Measurements from ENCODE around the gene VASP. TPM values are rescaled to one million over a fixed set of nuclear protein-coding genes. Genes with fewer than 3 reads are reported as not detected.
"Not testable (repeated sequence)": the region's sequence is repeated elsewhere in the genome, so short reads cannot be mapped to it uniquely, and the experiment has no call there.

The VASP gene
- total RNA-seq, 2 donors from 2014 or later, result 236 to 261 TPM

DNA sequence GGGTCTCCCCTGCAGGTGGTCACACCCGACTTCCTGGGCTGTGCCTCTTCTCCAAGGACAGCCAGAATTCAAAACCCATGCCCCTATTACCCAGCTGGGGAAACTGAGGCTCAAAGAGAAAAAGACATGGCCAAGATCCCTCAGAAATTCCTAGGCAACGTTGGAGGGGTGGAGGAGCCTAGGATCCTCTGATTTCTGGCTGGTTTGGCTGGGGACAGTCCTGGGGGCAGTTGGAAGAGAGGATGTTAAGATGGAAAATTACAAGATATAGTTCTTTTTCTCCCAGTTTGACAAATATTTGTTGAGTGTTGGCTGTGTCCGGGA, 2.4 kb downstream of the VASP start:
- intact Hi-C loops (cut with DNase I), result no loop called here
- peak overlapping the region; percentile 98 for H3K27ac ChIP-seq
- peaks cover 41% of the 10 kb centered on the region for H3K4me1 ChIP-seq
- H3K36me3 ChIP-seq, result no peaks in the 10 kb centered on the region
- TF ChIP-seq, protein P1, sequence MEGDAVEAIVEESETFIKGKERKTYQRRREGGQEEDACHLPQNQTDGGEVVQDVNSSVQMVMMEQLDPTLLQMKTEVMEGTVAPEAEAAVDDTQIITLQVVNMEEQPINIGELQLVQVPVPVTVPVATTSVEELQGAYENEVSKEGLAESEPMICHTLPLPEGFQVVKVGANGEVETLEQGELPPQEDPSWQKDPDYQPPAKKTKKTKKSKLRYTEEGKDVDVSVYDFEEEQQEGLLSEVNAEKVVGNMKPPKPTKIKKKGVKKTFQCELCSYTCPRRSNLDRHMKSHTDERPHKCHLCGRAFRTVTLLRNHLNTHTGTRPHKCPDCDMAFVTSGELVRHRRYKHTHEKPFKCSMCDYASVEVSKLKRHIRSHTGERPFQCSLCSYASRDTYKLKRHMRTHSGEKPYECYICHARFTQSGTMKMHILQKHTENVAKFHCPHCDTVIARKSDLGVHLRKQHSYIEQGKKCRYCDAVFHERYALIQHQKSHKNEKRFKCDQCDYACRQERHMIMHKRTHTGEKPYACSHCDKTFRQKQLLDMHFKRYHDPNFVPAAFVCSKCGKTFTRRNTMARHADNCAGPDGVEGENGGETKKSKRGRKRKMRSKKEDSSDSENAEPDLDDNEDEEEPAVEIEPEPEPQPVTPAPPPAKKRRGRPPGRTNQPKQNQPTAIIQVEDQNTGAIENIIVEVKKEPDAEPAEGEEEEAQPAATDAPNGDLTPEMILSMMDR (IDR thresholded peaks at IDR 0.05), result no peak
- H3K4me3 ChIP-seq, result peak overlapping the region; percentile 99
- H3K27me3 ChIP-seq, result no peaks in the 10 kb centered on the region
- DNase-seq, result no peak
- peak overlapping the region; percentile 79 to 98 for H3K9ac ChIP-seq (ENCODE audit: low read depth in 2 of 2, low read length in 2 of 2)
- no peaks in the 10 kb centered on the region for H3K9me3 ChIP-seq

DNA sequence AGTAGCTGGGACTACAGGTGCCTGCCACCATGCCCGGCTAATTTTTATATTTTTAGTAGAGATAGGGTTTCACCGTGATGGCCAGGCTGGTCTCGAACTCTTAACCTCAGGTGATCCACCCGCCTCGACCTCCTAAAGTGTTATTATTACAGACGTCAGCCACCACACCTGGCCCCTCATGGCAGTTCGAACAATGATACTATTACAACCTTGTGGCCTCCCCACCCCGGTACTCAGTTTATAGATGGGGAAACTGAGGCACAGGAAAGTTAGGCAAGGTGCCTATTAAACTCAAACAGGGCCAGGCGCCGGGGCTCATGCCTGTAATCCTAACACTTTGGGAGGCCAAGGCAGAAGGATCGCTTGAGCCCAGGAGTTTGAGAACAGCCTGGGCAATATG, 3.1 kb downstream of the VASP start:
- Histone ChIP-seq H3K4me1 (peaks cover 48% of the 10 kb centered on the region), H3K4me3 (peak overlapping the region; percentile 99), H3K9ac (ENCODE audit: low read depth in 2 of 2, low read length in 2 of 2) (peak overlapping the region in 1 of 2 donors; percentile 28)
- intact Hi-C loops (cut with DNase I); H3K27me3 ChIP-seq; H3K27ac ChIP-seq; DNase-seq; H3K9me3 ChIP-seq; H3K36me3 ChIP-seq: not testable (repeated sequence)

DNA sequence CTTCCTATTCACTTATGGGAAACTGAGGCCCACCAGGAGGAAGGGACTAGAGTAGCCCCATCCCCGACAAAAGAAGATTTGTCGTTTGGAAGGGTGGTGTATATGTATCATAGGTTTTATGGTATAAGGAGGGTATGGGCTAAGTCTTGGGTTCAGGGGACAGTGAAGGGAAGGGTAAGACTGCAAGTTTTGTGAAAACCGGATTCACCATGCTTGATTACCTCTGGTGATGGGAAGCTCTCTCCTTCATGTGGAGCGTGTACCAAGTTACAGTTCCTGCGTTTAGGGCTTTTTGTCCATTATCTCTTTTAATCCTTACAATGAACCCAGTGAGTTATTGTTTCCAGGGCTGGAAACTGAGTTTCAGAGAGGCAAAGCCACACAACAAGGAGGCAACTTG, 3.8 kb downstream of the VASP start:
- TF ChIP-seq, protein P1 (IDR thresholded peaks at IDR 0.05), result no peak
- Histone ChIP-seq H3K27ac (peak overlapping the region; percentile 85), H3K27me3 (no peaks in the 10 kb centered on the region), H3K36me3 (no peaks in the 10 kb centered on the region), H3K9ac (ENCODE audit: low read depth in 2 of 2, low read length in 2 of 2) (peak overlapping the region in 1 of 2 donors; percentile 28), H3K4me1 (peaks cover 55% of the 10 kb centered on the region), H3K4me3 (no peak overlapping the region), H3K9me3 (no peaks in the 10 kb centered on the region)
- no peak for DNase-seq
- intact Hi-C loops (cut with DNase I), result no loop called here

DNA sequence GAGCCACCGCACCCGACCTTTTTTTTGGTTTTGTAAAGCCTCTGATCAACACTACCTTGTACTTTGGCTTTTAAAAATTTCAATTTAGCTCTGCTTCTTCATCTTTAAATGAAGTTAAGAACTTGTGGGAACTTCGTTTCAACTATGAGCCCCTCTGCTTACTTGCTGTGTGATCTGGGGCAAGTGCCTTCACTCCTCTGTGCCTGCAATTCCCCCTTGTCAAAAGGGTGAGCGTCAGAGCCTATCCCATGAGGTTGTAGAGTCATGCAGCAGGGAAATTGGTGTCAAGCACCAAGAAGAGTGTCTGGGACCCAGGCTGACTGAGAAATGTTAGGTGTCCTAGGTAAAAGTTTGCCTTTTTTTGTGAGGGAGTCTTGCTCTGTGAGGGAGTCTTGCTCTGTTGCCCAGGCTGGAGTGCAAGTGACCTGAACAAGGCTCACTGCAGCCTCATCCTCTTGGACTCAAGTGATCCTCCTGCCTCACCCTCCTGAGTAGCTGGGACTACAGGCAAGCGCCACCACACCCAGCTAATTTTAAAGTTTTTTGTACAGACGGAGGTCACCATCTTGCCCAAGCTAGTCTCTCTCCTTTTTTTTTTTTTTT, 5.7 kb downstream of the VASP start:
- intact Hi-C loops (cut with DNase I), result no loop called here
- TF ChIP-seq, protein P1 (IDR thresholded peaks at IDR 0.05), result no peak
- Histone ChIP-seq H3K36me3 (peaks cover 5% of the 10 kb centered on the region), H3K9ac (ENCODE audit: low read depth in 2 of 2, low read length in 2 of 2) (peak overlapping the region in 1 of 2 donors; percentile 27), H3K4me1 (peaks cover 58% of the 10 kb centered on the region), H3K27ac (peak overlapping the region; percentile 85), H3K9me3 (no peaks in the 10 kb centered on the region), H3K4me3 (no peak overlapping the region), H3K27me3 (no peaks in the 10 kb centered on the region)
- DNase-seq, result no peak

DNA sequence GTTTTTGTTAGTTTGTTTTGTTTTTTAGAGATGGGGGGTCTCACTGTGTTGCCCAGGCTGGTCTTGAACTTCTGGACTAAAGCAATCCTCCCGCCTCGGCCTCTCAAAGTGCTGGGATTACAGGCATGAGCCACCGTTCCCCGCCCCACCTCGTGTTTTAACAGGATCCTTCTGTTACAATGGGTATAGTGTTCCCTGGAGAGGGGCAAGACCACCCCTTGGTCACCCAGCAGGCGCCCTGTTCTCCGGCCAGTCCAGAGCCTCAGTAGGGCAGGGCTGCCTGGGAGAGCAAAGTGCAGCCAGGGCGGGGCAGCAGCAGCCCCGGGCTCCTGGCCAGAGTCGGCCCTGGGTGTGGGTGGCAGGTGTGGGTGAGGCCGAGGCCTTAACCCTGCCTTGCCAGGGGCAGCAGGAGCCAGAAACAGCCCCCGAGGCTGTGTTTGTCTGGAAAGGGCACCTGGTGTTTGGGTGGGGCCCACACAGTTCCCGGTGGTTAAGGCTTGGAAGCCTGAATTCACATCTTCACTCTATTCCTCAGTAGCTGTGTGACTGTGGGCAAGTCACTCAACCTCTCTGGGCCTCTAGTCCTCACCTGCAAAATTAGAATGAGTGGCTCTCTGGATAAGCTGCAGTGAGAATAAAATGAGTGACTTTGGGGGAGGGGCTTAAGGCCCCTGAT, 7.2 kb downstream of the VASP start:
- intact Hi-C loops (cut with DNase I), result no loop called here
- Histone ChIP-seq H3K27me3 (no peaks in the 10 kb centered on the region), H3K36me3 (peaks cover 6% of the 10 kb centered on the region), H3K4me3 (no peak overlapping the region), H3K27ac (peak overlapping the region; percentile 85), H3K9me3 (no peaks in the 10 kb centered on the region), H3K4me1 (peaks cover 57% of the 10 kb centered on the region), H3K9ac (ENCODE audit: low read depth in 2 of 2, low read length in 2 of 2) (peak overlapping the region; percentile 46 to 71)
- DNase-seq, result peak; percentile 92
- TF ChIP-seq, protein P1 (IDR thresholded peaks at IDR 0.05), result no peak

DNA sequence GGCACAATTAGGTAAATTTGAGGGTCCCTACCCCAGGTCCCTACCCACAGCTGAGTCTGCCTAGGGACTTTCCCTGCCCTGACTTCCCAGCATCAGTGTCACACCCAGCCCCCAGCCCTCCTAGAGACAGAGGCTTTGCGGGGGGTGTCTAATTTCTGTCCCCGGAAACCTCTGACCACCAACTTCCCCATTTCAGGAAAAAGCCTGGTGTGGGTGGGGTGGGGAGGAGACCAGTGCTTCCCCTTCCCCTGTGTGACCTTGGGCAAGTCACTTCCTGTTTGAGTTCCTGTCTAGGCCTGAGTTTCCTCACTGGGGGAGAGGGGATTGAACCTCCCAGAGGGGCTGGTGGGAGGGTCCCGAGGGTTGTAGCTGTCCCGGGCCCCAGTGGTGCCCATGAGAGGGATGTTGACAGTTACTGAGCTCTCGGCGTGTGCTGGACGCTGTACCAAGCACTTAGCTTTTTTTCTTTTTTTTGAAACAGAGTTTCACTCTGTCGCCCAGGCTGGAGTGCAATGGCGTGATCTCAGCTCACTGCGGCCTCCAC, 7.9 kb downstream of the VASP start:
- no peak overlapping the region for H3K4me3 ChIP-seq
- H3K9me3 ChIP-seq, result no peaks in the 10 kb centered on the region
- intact Hi-C loops (cut with DNase I), result no loop called here
- H3K27ac ChIP-seq, result peak overlapping the region; percentile 85
- DNase-seq, result peak; percentile 71
- H3K9ac ChIP-seq (ENCODE audit: low read depth in 2 of 2, low read length in 2 of 2), result peak overlapping the region; percentile 46 to 71
- TF ChIP-seq, protein P1 (IDR thresholded peaks at IDR 0.05), result no peak
- no peaks in the 10 kb centered on the region for H3K27me3 ChIP-seq
- peaks cover 6% of the 10 kb centered on the region for H3K36me3 ChIP-seq
- peaks cover 52% of the 10 kb centered on the region for H3K4me1 ChIP-seq
